ENCODE results near the gene CMC2.

DNA sequence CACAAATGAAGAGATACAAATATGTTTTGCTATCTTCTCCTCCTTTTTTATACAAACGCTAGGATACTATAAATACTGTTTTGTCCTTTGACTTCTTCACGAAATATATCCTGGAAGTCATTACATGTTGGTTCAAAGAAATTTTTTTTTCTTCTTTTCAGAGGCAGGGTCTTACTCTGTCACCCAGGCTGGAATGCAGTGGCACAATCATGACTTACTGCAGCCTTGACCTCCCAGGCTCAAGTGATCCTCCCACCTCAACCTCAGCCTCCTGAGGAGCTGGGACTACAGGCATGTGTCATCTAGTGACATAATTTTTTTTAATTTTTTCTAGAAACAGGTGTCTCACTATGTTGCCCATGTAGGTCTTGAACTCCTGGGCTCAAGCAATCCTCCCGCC lies 16.1 kb downstream of the CMC2 start:
- TF ChIP-seq, protein P1, sequence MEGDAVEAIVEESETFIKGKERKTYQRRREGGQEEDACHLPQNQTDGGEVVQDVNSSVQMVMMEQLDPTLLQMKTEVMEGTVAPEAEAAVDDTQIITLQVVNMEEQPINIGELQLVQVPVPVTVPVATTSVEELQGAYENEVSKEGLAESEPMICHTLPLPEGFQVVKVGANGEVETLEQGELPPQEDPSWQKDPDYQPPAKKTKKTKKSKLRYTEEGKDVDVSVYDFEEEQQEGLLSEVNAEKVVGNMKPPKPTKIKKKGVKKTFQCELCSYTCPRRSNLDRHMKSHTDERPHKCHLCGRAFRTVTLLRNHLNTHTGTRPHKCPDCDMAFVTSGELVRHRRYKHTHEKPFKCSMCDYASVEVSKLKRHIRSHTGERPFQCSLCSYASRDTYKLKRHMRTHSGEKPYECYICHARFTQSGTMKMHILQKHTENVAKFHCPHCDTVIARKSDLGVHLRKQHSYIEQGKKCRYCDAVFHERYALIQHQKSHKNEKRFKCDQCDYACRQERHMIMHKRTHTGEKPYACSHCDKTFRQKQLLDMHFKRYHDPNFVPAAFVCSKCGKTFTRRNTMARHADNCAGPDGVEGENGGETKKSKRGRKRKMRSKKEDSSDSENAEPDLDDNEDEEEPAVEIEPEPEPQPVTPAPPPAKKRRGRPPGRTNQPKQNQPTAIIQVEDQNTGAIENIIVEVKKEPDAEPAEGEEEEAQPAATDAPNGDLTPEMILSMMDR (IDR thresholded peaks at IDR 0.05): no peak
- TF ChIP-seq POLR2A (IDR thresholded peaks at IDR 0.05; ENCODE audit: low read depth) (no peak), EP300 (IDR thresholded peaks at IDR 0.05) (no peak), POLR2AphosphoS5 (IDR thresholded peaks at IDR 0.05) (no peak)

All from esophagus muscularis mucosa (tissue), 4 donors.